Fibroblast of lung (primary cell): Measurements from ENCODE around the gene BANF2. TPM values are rescaled to one million over a fixed set of nuclear protein-coding genes. Genes with fewer than 3 reads are reported as not detected.

ENCODE experiments used
- DNase-seq, 2 donors: peaks; one replicate each; pipeline versions ENCODE4 v3.0.0 to v3.0.0-alpha.2; 2010; ENCODE audit warnings: low read depth in 2 of 2
- H2AFZ ChIP-seq: 2 replicates; pipeline ENCODE4 v1.5.1; 2012; ENCODE audit warnings: low read length, control low read depth, inconsistent platforms
- H3K27ac ChIP-seq: 2 replicates; pipeline ENCODE4 v1.5.1; 2011; ENCODE audit warnings: low read length, control low read depth; ENCODE audit not compliant: insufficient read depth
- H3K27me3 ChIP-seq: 2 replicates; pipeline ENCODE4 v1.5.1; 2011; ENCODE audit warnings: mild to moderate bottlenecking, low read length; ENCODE audit not compliant: control insufficient read depth, insufficient read depth
- H3K36me3 ChIP-seq: 2 replicates; pipeline ENCODE4 v1.5.1; 2011; ENCODE audit warnings: low read length; ENCODE audit not compliant: control insufficient read depth, insufficient read depth
- H3K4me1 ChIP-seq: 2 replicates; pipeline ENCODE4 v1.5.1; 2011; ENCODE audit warnings: low read length; ENCODE audit not compliant: control insufficient read depth, insufficient read depth; ENCODE audit errors: extremely low read depth
- H3K4me2 ChIP-seq: 2 replicates; pipeline ENCODE4 v1.5.1; 2011; ENCODE audit warnings: low read length, control low read depth; ENCODE audit not compliant: insufficient read depth; ENCODE audit errors: extremely low read depth
- H3K4me3 ChIP-seq, 4 experiments: fragments of 200-600 bp in 1 of 4; sonication (generic) in 1 of 4; replicated peaks in 1 of 4; 2 replicates each; pipeline ENCODE4 v1.5.1; 2011 to 2016; ENCODE audit warnings: low read length in 4 of 4, low read depth in 3 of 4, mild to moderate bottlenecking in 3 of 4, control low read depth in 2 of 4, inconsistent platforms in 1 of 4, mixed read lengths in 1 of 4; ENCODE audit not compliant: insufficient read depth in 1 of 4; ENCODE audit errors: control extremely low read depth in 1 of 4
- H3K79me2 ChIP-seq: 2 replicates; pipeline ENCODE4 v1.5.1; 2012; ENCODE audit warnings: mild to moderate bottlenecking, low read length, inconsistent platforms; ENCODE audit not compliant: control insufficient read depth, insufficient read depth
- H3K9ac ChIP-seq: 2 replicates; pipeline ENCODE4 v1.5.1; 2011; ENCODE audit warnings: mild to moderate bottlenecking, low read length, control low read depth; ENCODE audit not compliant: insufficient read depth
- H3K9me3 ChIP-seq: 2 replicates; pipeline ENCODE4 v1.5.1; 2012; ENCODE audit warnings: low read depth, low read length; ENCODE audit not compliant: control insufficient read depth, insufficient read depth
- H4K20me1 ChIP-seq: 2 replicates; pipeline ENCODE4 v1.5.1; 2011; ENCODE audit warnings: low read length; ENCODE audit not compliant: control insufficient read depth, insufficient read depth; ENCODE audit errors: extremely low read depth
- EZH2 ChIP-seq: IDR thresholded peaks from 2 replicates; pipeline ENCODE4 v1.5.1; 2012; ENCODE audit warnings: low read length, control low read depth, mild to moderate bottlenecking; ENCODE audit errors: missing control alignments
- polyA plus RNA-seq, 2 donors: library from polyadenylated mRNA; depleted of rRNA in 1 of 2; stranded (reverse) in 1 of 2; unstranded in 1 of 2; fragments of >200 nt; gene quantifications; 2 replicates each; pipeline ENCODE4 v1.2.1, GENCODE V29; 2011 to 2012; ENCODE audit warnings: missing spikeins in 1 of 2
- total RNA-seq: library from RNA; depleted of rRNA; stranded (reverse); fragments of >200 nt; gene quantifications from 2 replicates; pipeline ENCODE4 v1.2.1, GENCODE V29; 2014
- TF ChIP-seq, protein P1 (sequence below), 2 donors: IDR thresholded peaks in 1 of 2; conservative IDR thresholded peaks in 1 of 2; 1 replicate in 1 of 2; 2 replicates in 1 of 2; pipeline ENCODE4 v1.5.1; 2011 to 2012; ENCODE audit warnings: low read length in 2 of 2, control low read depth in 1 of 2, inconsistent platforms in 1 of 2, low read depth in 1 of 2, mild to moderate bottlenecking in 1 of 2

Gene BANF2
- total and polyA plus RNA-seq, 2 donors (not counting 1 experiment from before 2014, with no cell fraction given) = not detected

DNA sequence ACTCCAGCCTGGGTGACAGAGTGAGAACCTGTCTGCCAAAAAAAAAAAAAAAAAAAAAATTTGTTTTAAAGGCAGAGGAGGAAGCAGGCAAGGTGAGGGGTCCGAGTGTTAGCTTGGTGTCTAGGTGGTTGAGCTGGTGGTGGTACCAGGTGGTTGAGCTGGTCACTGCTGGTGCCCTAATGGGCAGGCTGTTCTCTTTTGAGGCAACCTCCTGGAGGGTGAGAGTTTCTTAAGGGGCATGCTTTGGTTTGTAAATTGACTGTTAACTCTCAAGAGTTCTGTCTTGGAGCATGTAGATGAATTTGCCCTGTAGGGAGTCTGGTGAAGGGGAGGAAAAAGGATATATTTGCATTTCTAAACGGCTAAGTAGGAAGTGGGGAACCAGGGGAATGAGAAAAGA lies 52.7 kb downstream of the BANF2 start:
- no peaks in the 10 kb centered on the region for H4K20me1 ChIP-seq
- H3K79me2 ChIP-seq = no peaks in the 10 kb centered on the region
- no peak overlapping the region for H3K4me2 ChIP-seq
- H2AFZ ChIP-seq = no peak overlapping the region
- no peak overlapping the region for H3K9ac ChIP-seq
- H3K4me3 ChIP-seq = no peak overlapping the region
- TF ChIP-seq, protein P1, sequence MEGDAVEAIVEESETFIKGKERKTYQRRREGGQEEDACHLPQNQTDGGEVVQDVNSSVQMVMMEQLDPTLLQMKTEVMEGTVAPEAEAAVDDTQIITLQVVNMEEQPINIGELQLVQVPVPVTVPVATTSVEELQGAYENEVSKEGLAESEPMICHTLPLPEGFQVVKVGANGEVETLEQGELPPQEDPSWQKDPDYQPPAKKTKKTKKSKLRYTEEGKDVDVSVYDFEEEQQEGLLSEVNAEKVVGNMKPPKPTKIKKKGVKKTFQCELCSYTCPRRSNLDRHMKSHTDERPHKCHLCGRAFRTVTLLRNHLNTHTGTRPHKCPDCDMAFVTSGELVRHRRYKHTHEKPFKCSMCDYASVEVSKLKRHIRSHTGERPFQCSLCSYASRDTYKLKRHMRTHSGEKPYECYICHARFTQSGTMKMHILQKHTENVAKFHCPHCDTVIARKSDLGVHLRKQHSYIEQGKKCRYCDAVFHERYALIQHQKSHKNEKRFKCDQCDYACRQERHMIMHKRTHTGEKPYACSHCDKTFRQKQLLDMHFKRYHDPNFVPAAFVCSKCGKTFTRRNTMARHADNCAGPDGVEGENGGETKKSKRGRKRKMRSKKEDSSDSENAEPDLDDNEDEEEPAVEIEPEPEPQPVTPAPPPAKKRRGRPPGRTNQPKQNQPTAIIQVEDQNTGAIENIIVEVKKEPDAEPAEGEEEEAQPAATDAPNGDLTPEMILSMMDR (conservative IDR thresholded peaks at IDR 0.05 in 1 of 2, IDR thresholded peaks at IDR 0.05 in 1 of 2; ENCODE audit: low read depth in 1 of 2, low read length in 2 of 2) = no peak
- TF ChIP-seq EZH2 = no peak
- H3K27ac ChIP-seq = no peak overlapping the region
- no peak for DNase-seq
- peaks cover 11% of the 10 kb centered on the region for H3K27me3 ChIP-seq
- H3K9me3 ChIP-seq = no peaks in the 10 kb centered on the region
- H3K4me1 ChIP-seq = peaks cover 3% of the 10 kb centered on the region
- H3K36me3 ChIP-seq = no peaks in the 10 kb centered on the region

DNA sequence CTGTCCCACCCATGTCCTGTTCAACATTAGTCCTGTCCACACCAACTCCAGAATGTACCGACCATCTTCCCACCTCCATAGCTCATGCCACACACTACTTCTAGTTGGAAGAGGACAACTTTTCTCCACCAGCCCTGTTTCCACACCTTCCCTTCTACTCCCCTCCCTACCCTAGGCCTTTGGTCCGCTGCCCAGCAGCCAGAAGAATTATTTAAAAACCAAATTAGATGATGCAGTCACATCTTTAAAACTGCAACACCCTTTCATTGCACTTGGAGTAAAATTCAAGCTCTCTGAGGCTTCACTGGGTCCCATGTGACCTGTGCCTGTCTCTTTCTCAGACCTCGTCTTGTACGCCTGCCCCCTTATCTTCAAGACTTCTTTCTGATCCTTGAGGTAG lies 53.8 kb downstream of the BANF2 start:
- Histone ChIP-seq H3K9ac (no peak overlapping the region), H3K27me3 (peaks cover 11% of the 10 kb centered on the region), H3K27ac (no peak overlapping the region), H3K9me3 (no peaks in the 10 kb centered on the region), H3K4me1 (no peaks in the 10 kb centered on the region), H3K4me3 (no peak overlapping the region), H3K79me2 (no peaks in the 10 kb centered on the region), H4K20me1 (no peaks in the 10 kb centered on the region), H3K36me3 (no peaks in the 10 kb centered on the region), H3K4me2 (no peak overlapping the region), H2AFZ (no peak overlapping the region)
- no peak for TF ChIP-seq EZH2
- TF ChIP-seq, protein P1 (conservative IDR thresholded peaks at IDR 0.05 in 1 of 2, IDR thresholded peaks at IDR 0.05 in 1 of 2; ENCODE audit: low read depth in 1 of 2, low read length in 2 of 2) = no peak
- DNase-seq = no peak

DNA sequence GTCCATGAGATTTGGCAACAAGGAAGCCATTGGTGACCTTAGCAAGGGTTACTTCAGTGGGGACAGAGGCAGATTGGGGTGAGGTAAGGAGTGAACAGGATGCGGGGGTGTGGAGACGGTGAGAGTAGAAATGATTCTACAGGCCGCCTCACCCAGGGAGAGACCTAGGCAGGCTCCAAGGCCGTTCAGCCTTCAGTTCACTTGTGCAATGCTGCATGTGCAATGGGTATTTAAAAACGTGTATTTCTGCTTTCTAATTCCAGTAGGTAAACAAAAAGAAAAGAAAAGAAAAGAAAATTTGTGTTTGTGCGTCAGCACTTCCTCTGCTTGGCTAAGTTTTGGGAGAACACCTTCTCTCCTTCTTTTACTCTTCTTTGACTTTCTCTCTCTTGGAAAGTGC lies 56.8 kb downstream of the BANF2 start:
- no peaks in the 10 kb centered on the region for H3K79me2 ChIP-seq
- no peaks in the 10 kb centered on the region for H3K36me3 ChIP-seq
- H3K4me2 ChIP-seq = no peak overlapping the region
- no peaks in the 10 kb centered on the region for H3K9me3 ChIP-seq
- no peak overlapping the region for H3K27ac ChIP-seq
- TF ChIP-seq, protein P1 (conservative IDR thresholded peaks at IDR 0.05 in 1 of 2, IDR thresholded peaks at IDR 0.05 in 1 of 2; ENCODE audit: low read depth in 1 of 2, low read length in 2 of 2) = no peak
- TF ChIP-seq EZH2 = no peak
- no peak overlapping the region for H3K4me3 ChIP-seq
- no peak overlapping the region for H2AFZ ChIP-seq
- no peak for DNase-seq
- H4K20me1 ChIP-seq = no peaks in the 10 kb centered on the region
- no peak overlapping the region for H3K9ac ChIP-seq
- no peaks in the 10 kb centered on the region for H3K4me1 ChIP-seq
- H3K27me3 ChIP-seq = peaks cover 11% of the 10 kb centered on the region
